PFSK-1 (cell line): ENCODE results near the gene RNF130.

ENCODE experiments used
- FOXP2 ChIP-seq: optimal IDR thresholded peaks from 2 replicates; pipeline ENCODE3; 2011; ENCODE audit warnings: borderline replicate concordance, control low read depth, inconsistent platforms; ENCODE audit not compliant: insufficient read depth; ENCODE audit errors: extremely low read length, extremely low read depth
- POLR2AphosphoS5 ChIP-seq: IDR thresholded peaks from 2 replicates; pipeline ENCODE4 v1.6.1; 2012; ENCODE audit warnings: low read depth, mild to moderate bottlenecking, control low read depth, low read length, moderate library complexity
- REST ChIP-seq, 2 experiments: IDR thresholded peaks; 2 replicates each; pipeline versions ENCODE4 v1.6.1 to v1.8.0; 2011 to 2012; ENCODE audit warnings: low read depth in 2 of 2, low read length in 2 of 2, control low read depth in 1 of 2, inconsistent platforms in 1 of 2, mild to moderate bottlenecking in 1 of 2, moderate library complexity in 1 of 2; ENCODE audit not compliant: insufficient read depth in 1 of 2
- SIN3A ChIP-seq: IDR thresholded peaks from 2 replicates; pipeline ENCODE4 v1.6.1; 2012; ENCODE audit warnings: mild to moderate bottlenecking, low read length, moderate library complexity, borderline replicate concordance; ENCODE audit not compliant: insufficient read depth
- TAF1 ChIP-seq: IDR thresholded peaks from 2 replicates; pipeline ENCODE4 v1.6.1; 2012; ENCODE audit warnings: low read length, control low read depth, borderline replicate concordance; ENCODE audit not compliant: insufficient read depth

The RNF130 gene

GRCh38 chr5:179986328-179986727 lies 85.2 kb downstream of the RNF130 start:
- no peak for TF ChIP-seq REST (IDR thresholded peaks at IDR 0.05; ENCODE audit: insufficient read depth in 1 of 2, low read depth in 2 of 2, low read length in 2 of 2)
- no peak for TF ChIP-seq FOXP2
- no peak for TF ChIP-seq SIN3A
- no peak for TF ChIP-seq TAF1
- TF ChIP-seq POLR2AphosphoS5: no peak

GRCh38 chr5:179981636-179982035 lies 89.9 kb downstream of the RNF130 start:
- no peak for TF ChIP-seq REST (IDR thresholded peaks at IDR 0.05; ENCODE audit: insufficient read depth in 1 of 2, low read depth in 2 of 2, low read length in 2 of 2)
- no peak for TF ChIP-seq FOXP2
- TF ChIP-seq POLR2AphosphoS5: no peak
- TF ChIP-seq TAF1: no peak
- no peak for TF ChIP-seq SIN3A

GRCh38 chr5:179980767-179981166 lies 90.8 kb downstream of the RNF130 start:
- no peak for TF ChIP-seq REST (IDR thresholded peaks at IDR 0.05; ENCODE audit: insufficient read depth in 1 of 2, low read depth in 2 of 2, low read length in 2 of 2)
- TF ChIP-seq POLR2AphosphoS5: no peak
- no peak for TF ChIP-seq TAF1
- no peak for TF ChIP-seq FOXP2
- TF ChIP-seq SIN3A: no peak

- TF ChIP-seq SIN3A (no peak), FOXP2 (no peak), REST (IDR thresholded peaks at IDR 0.05; ENCODE audit: insufficient read depth in 1 of 2, low read depth in 2 of 2, low read length in 2 of 2) (no peak), POLR2AphosphoS5 (no peak), TAF1 (no peak)
Observed at GRCh38 chr5:179978792-179979191, 92.8 kb downstream of the RNF130 start.

GRCh38 chr5:179975713-179976134 lies 95.8 kb downstream of the RNF130 start:
- TF ChIP-seq TAF1: no peak
- TF ChIP-seq POLR2AphosphoS5: no peak
- TF ChIP-seq REST (IDR thresholded peaks at IDR 0.05; ENCODE audit: insufficient read depth in 1 of 2, low read depth in 2 of 2, low read length in 2 of 2): no peak
- TF ChIP-seq SIN3A: no peak
- TF ChIP-seq FOXP2: no peak
